Endothelial cell (in vitro differentiated cells): ENCODE measurements around the gene UXT. TPM values are rescaled to one million over a fixed set of nuclear protein-coding genes. Genes with fewer than 3 reads are reported as not detected.

ENCODE experiments used
- DNase-seq: peaks from one replicate; pipeline ENCODE4 v3.0.0; 2021; ENCODE audit warnings: low spot score
- H3K27ac Mint-ChIP-seq: one replicate; pipeline ENCODE4 v1.8.0; 2021; ENCODE audit warnings: mixed read lengths, inconsistent platforms; ENCODE audit not compliant: unreplicated experiment
- H3K27me3 Mint-ChIP-seq: one replicate; pipeline ENCODE4 v1.8.0; 2021; ENCODE audit warnings: mild to moderate bottlenecking, moderate library complexity, mixed read lengths, inconsistent platforms; ENCODE audit not compliant: unreplicated experiment
- H3K36me3 Mint-ChIP-seq: one replicate; pipeline ENCODE4 v1.8.0; 2021; ENCODE audit warnings: mild to moderate bottlenecking, low read depth, mixed read lengths, inconsistent platforms; ENCODE audit not compliant: unreplicated experiment
- H3K4me1 Mint-ChIP-seq: one replicate; pipeline ENCODE4 v1.8.0; 2021; ENCODE audit warnings: mild to moderate bottlenecking, mixed read lengths, inconsistent platforms; ENCODE audit not compliant: unreplicated experiment
- H3K4me3 Mint-ChIP-seq: one replicate; pipeline ENCODE4 v1.8.0; 2021; ENCODE audit warnings: mild to moderate bottlenecking, mixed read lengths, inconsistent platforms; ENCODE audit not compliant: unreplicated experiment
- H3K9me3 Mint-ChIP-seq: one replicate; pipeline ENCODE4 v1.8.0; 2021; ENCODE audit warnings: mixed read lengths, inconsistent platforms; ENCODE audit not compliant: unreplicated experiment
- CTCF ChIP-seq: fragments of 200-600 bp; sonication (generic); IDR thresholded peaks from one replicate; pipeline ENCODE4 v1.5.0; 2021; ENCODE audit warnings: antibody characterized with exemption; ENCODE audit not compliant: unreplicated experiment
- long read RNA-seq: library from polyadenylated mRNA; unstranded; transcript quantifications from one replicate; pipeline ENCODE4 v2.0.0, GENCODE V29; 2020; ENCODE audit not compliant: unreplicated experiment
- total RNA-seq: library from RNA; stranded (reverse); fragmentation: NEBNext Ultra II Directional; extraction: Animal tissue kit (Norgen Biotek cat#: 25700); gene quantifications from one replicate; pipeline ENCODE4 v1.2.1, GENCODE V29; 2021; ENCODE audit not compliant: unreplicated experiment

Gene UXT
- 76.5 TPM for total RNA-seq
- long read RNA-seq, transcript UXT-201 (7 exons, 574 nt), result major isoform, 38 of 52 reads
- long read RNA-seq, transcript UXT-202 (6 exons, 701 nt), result minor isoform, 8 of 52 reads
- long read RNA-seq, partial matches to known transcripts, result 2 of 52 reads
- long read RNA-seq, other reads (novel, unspliced or antisense), result 4 of 52 reads

GRCh38 chrX:47658684-47659420 lies at the start of gene UXT:
Gene UXT, minus strand, starts transcription at chrX:47659180. Its CDS starts 253 bp downstream, at chrX:47658927.
- H3K9me3 Mint-ChIP-seq, result no peaks in the 10 kb centered on the region
- H3K27me3 Mint-ChIP-seq, result no peaks in the 10 kb centered on the region
- peak within 1 kb of the TSS; percentile 90 for H3K4me3 Mint-ChIP-seq
- peak; percentile 80 for DNase-seq
- TF ChIP-seq CTCF, result no peak
- H3K4me1 Mint-ChIP-seq, result no peaks in the 10 kb centered on the region
- peaks cover 6% of the 10 kb centered on the region for H3K36me3 Mint-ChIP-seq
- peak within 1 kb of the TSS; percentile 93 for H3K27ac Mint-ChIP-seq

- no peak for TF ChIP-seq CTCF
- no peaks in the 10 kb centered on the region for H3K36me3 Mint-ChIP-seq
- no peaks in the 10 kb centered on the region for H3K27me3 Mint-ChIP-seq
- no peak overlapping the region for H3K27ac Mint-ChIP-seq
- no peaks in the 10 kb centered on the region for H3K9me3 Mint-ChIP-seq
- no peak for DNase-seq
- peaks cover 5% of the 10 kb centered on the region for H3K4me1 Mint-ChIP-seq
- no peak overlapping the region for H3K4me3 Mint-ChIP-seq
These were observed 48.2 kb upstream of the UXT start for GRCh38 chrX:47707031-47707780.

- Mint-ChIP-seq H3K4me1 (peaks cover 3% of the 10 kb centered on the region), H3K27ac (no peak overlapping the region), H3K27me3 (no peaks in the 10 kb centered on the region), H3K9me3 (no peaks in the 10 kb centered on the region), H3K36me3 (no peaks in the 10 kb centered on the region), H3K4me3 (no peak overlapping the region)
- DNase-seq, result no peak
- no peak for TF ChIP-seq CTCF
These were observed 47.6 kb upstream of the UXT start for GRCh38 chrX:47706575-47706974.

GRCh38 chrX:47704736-47705135 lies 45.8 kb upstream of the UXT start:
- no peak for DNase-seq
- H3K4me1 Mint-ChIP-seq, result no peaks in the 10 kb centered on the region
- H3K36me3 Mint-ChIP-seq, result no peaks in the 10 kb centered on the region
- no peak for TF ChIP-seq CTCF
- H3K9me3 Mint-ChIP-seq, result no peaks in the 10 kb centered on the region
- no peaks in the 10 kb centered on the region for H3K27me3 Mint-ChIP-seq
- no peak overlapping the region for H3K27ac Mint-ChIP-seq
- H3K4me3 Mint-ChIP-seq, result no peak overlapping the region

- no peak for TF ChIP-seq CTCF
- H3K36me3 Mint-ChIP-seq, result no peaks in the 10 kb centered on the region
These were observed 38.2 kb upstream of the UXT start for GRCh38 chrX:47697181-47697580.

More at GRCh38 chrX:47697181-47697580, 38.2 kb upstream of the UXT start:
- Mint-ChIP-seq H3K9me3 (no peaks in the 10 kb centered on the region), H3K4me1 (no peaks in the 10 kb centered on the region), H3K27me3 (peaks cover 2% of the 10 kb centered on the region), H3K4me3 (no peak overlapping the region), H3K27ac (no peak overlapping the region)
- no peak for DNase-seq
